Measurements from ENCODE around the gene FARS2. TPM values are rescaled to one million over a fixed set of nuclear protein-coding genes. Genes with fewer than 3 reads are reported as not detected.
"Not testable (repeated sequence)": the region's sequence is repeated elsewhere in the genome, so short reads cannot be mapped to it uniquely, and the experiment has no call there.

Gene FARS2
- polyA plus RNA-seq, 1 donor (not counting 4 experiments of a cell fraction or from before 2014, with no cell fraction given), result 21.3 TPM

DNA sequence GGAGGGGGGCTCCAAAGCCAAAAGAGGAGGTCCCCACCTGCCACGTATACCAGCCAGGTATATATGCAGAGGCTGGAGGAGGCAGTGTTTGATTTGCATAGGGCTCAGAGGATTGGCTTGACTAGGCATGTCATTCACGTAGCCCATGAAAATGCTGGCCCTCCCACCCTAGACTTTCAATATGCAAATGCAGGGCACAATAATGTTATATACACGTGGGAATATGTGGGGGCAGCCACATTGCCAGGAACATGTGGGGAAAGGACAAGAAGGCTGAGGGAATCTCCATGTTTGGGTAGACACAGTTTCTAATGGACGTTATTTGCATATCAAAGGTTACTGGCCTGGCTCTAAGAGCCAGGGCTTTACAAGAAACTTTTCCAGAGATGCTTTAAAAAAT is 301.8 kb downstream of the FARS2 start:
- dilution Hi-C loops (cut with MboI; ENCODE audit: extremely low pct_ligation_motif_present, low sequenced_read_pairs), result no loop called here
- TF ChIP-seq, protein P1, sequence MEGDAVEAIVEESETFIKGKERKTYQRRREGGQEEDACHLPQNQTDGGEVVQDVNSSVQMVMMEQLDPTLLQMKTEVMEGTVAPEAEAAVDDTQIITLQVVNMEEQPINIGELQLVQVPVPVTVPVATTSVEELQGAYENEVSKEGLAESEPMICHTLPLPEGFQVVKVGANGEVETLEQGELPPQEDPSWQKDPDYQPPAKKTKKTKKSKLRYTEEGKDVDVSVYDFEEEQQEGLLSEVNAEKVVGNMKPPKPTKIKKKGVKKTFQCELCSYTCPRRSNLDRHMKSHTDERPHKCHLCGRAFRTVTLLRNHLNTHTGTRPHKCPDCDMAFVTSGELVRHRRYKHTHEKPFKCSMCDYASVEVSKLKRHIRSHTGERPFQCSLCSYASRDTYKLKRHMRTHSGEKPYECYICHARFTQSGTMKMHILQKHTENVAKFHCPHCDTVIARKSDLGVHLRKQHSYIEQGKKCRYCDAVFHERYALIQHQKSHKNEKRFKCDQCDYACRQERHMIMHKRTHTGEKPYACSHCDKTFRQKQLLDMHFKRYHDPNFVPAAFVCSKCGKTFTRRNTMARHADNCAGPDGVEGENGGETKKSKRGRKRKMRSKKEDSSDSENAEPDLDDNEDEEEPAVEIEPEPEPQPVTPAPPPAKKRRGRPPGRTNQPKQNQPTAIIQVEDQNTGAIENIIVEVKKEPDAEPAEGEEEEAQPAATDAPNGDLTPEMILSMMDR (optimal IDR thresholded peaks at IDR 0.05 in 1 of 3, IDR thresholded peaks at IDR 0.05 in 1 of 3, conservative IDR thresholded peaks at IDR 0.05 in 1 of 3; ENCODE audit: extremely low read depth in 1 of 3, insufficient read depth in 2 of 3, low read length in 3 of 3), result no peak
- no peak for TF ChIP-seq EZH2 (IDR thresholded peaks at IDR 0.05; ENCODE audit: low read length)
- no peaks in the 10 kb centered on the region for H3K36me3 ChIP-seq (ENCODE audit: control insufficient read depth in 2 of 2, extremely low read depth in 1 of 2, insufficient read depth in 2 of 2, low read length in 2 of 2)
- H3K9me3 ChIP-seq (ENCODE audit: control insufficient read depth, low read depth, low read length), result no peaks in the 10 kb centered on the region
- no peaks in the 10 kb centered on the region for H3K9me1 ChIP-seq (ENCODE audit: control insufficient read depth, extremely low read depth, insufficient read depth, low read length)
- H3K27me3 ChIP-seq (ENCODE audit: control insufficient read depth, extremely low read depth, insufficient read depth, low read length), result no peaks in the 10 kb centered on the region
- no peaks in the 10 kb centered on the region for H4K20me1 ChIP-seq (ENCODE audit: control insufficient read depth, extremely low read depth, insufficient read depth, low read length)
- H2AFZ ChIP-seq (ENCODE audit: control insufficient read depth, low read length), result no peak overlapping the region
- no peak for DNase-seq (ENCODE audit: low read depth, low spot score)
- H3K79me2 ChIP-seq (ENCODE audit: control insufficient read depth, insufficient read depth, low read length), result no peaks in the 10 kb centered on the region
- FAIRE-seq, result no peak
- H3K4me2 ChIP-seq (ENCODE audit: control insufficient read depth, extremely low read depth, insufficient read depth, low read depth, low read length), result no peak overlapping the region
- H3K4me1 ChIP-seq (ENCODE audit: control insufficient read depth, extremely low read depth, insufficient read depth, low read length), result no peaks in the 10 kb centered on the region
- H3K27ac ChIP-seq (ENCODE audit: control insufficient read depth, insufficient read depth, low read length), result no peak overlapping the region
- H3K9ac ChIP-seq (ENCODE audit: control insufficient read depth, extremely low read depth, insufficient read depth, low read length), result no peak overlapping the region
- H3K4me3 ChIP-seq (ENCODE audit: control insufficient read depth in 2 of 3, extremely low read depth in 1 of 3, insufficient read depth in 2 of 3, low read depth in 1 of 3, low read length in 3 of 3), result no peak overlapping the region

DNA sequence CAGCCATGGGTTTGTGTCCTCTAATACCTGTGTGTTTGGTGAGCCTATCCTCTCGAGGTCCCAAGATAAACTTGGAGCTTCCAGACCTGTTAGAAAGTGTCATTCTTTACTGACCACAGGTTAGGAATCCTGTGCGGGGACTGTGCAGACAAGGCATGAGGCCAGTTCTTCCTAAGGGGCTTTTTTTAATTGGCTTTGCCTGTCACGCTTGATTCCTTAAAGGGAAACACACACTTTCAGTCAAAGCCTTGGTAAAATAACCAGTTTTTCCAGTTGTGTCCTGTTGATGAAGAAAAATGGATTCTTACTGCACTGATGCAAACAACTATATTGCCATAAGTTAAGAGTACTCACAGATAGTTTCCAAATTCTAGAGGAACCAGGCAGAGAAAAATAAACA is 303.4 kb downstream of the FARS2 start:
- FAIRE-seq; H3K27me3 ChIP-seq (ENCODE audit: control insufficient read depth, extremely low read depth, insufficient read depth, low read length); H3K4me3 ChIP-seq (ENCODE audit: control insufficient read depth in 2 of 3, extremely low read depth in 1 of 3, insufficient read depth in 2 of 3, low read depth in 1 of 3, low read length in 3 of 3); H3K27ac ChIP-seq (ENCODE audit: control insufficient read depth, insufficient read depth, low read length); H3K9ac ChIP-seq (ENCODE audit: control insufficient read depth, extremely low read depth, insufficient read depth, low read length); H3K9me3 ChIP-seq (ENCODE audit: control insufficient read depth, low read depth, low read length); DNase-seq (ENCODE audit: low read depth, low spot score); H2AFZ ChIP-seq (ENCODE audit: control insufficient read depth, low read length); H3K9me1 ChIP-seq (ENCODE audit: control insufficient read depth, extremely low read depth, insufficient read depth, low read length); H3K4me1 ChIP-seq (ENCODE audit: control insufficient read depth, extremely low read depth, insufficient read depth, low read length); dilution Hi-C loops (cut with MboI; ENCODE audit: extremely low pct_ligation_motif_present, low sequenced_read_pairs); H4K20me1 ChIP-seq (ENCODE audit: control insufficient read depth, extremely low read depth, insufficient read depth, low read length); H3K4me2 ChIP-seq (ENCODE audit: control insufficient read depth, extremely low read depth, insufficient read depth, low read depth, low read length); H3K36me3 ChIP-seq (ENCODE audit: control insufficient read depth in 2 of 2, extremely low read depth in 1 of 2, insufficient read depth in 2 of 2, low read length in 2 of 2); H3K79me2 ChIP-seq (ENCODE audit: control insufficient read depth, insufficient read depth, low read length): not testable (repeated sequence)

DNA sequence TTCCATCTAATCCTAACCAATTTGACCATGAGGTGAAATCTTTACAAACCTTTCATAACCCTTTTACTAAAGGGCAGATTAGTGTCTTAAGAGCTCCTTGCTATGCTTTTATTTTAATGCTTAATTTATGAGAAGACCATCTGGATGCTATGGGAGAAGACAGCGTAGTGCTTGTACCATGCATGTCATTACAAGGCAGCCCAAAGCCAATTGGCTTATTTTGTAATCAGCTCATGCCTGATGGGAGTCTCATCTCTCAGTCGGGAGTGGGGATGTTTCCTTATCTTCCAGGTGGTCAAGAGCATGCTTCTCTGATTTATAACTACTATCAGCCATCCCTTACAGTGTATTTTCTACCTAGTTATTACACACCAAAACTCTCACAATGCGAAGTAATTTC is 304.7 kb downstream of the FARS2 start:
- Histone ChIP-seq H2AFZ (ENCODE audit: control insufficient read depth, low read length) (no peak overlapping the region), H3K4me1 (ENCODE audit: control insufficient read depth, extremely low read depth, insufficient read depth, low read length) (no peaks in the 10 kb centered on the region), H3K36me3 (ENCODE audit: control insufficient read depth in 2 of 2, extremely low read depth in 1 of 2, insufficient read depth in 2 of 2, low read length in 2 of 2) (no peaks in the 10 kb centered on the region), H3K9me1 (ENCODE audit: control insufficient read depth, extremely low read depth, insufficient read depth, low read length) (no peaks in the 10 kb centered on the region), H3K27ac (ENCODE audit: control insufficient read depth, insufficient read depth, low read length) (no peak overlapping the region), H3K9me3 (ENCODE audit: control insufficient read depth, low read depth, low read length) (no peaks in the 10 kb centered on the region), H3K9ac (ENCODE audit: control insufficient read depth, extremely low read depth, insufficient read depth, low read length) (no peak overlapping the region), H3K4me2 (ENCODE audit: control insufficient read depth, extremely low read depth, insufficient read depth, low read depth, low read length) (no peak overlapping the region), H3K4me3 (ENCODE audit: control insufficient read depth in 2 of 3, extremely low read depth in 1 of 3, insufficient read depth in 2 of 3, low read depth in 1 of 3, low read length in 3 of 3) (no peak overlapping the region), H3K27me3 (ENCODE audit: control insufficient read depth, extremely low read depth, insufficient read depth, low read length) (no peaks in the 10 kb centered on the region), H3K79me2 (ENCODE audit: control insufficient read depth, insufficient read depth, low read length) (no peaks in the 10 kb centered on the region), H4K20me1 (ENCODE audit: control insufficient read depth, extremely low read depth, insufficient read depth, low read length) (no peaks in the 10 kb centered on the region)
- FAIRE-seq, result no peak
- no peak for DNase-seq (ENCODE audit: low read depth, low spot score)
- no peak for TF ChIP-seq EZH2 (IDR thresholded peaks at IDR 0.05; ENCODE audit: low read length)
- TF ChIP-seq, protein P1 (optimal IDR thresholded peaks at IDR 0.05 in 1 of 3, IDR thresholded peaks at IDR 0.05 in 1 of 3, conservative IDR thresholded peaks at IDR 0.05 in 1 of 3; ENCODE audit: extremely low read depth in 1 of 3, insufficient read depth in 2 of 3, low read length in 3 of 3), result no peak
- dilution Hi-C loops (cut with MboI; ENCODE audit: extremely low pct_ligation_motif_present, low sequenced_read_pairs), result no loop called here
